NCI-H446 (cell line): ENCODE results near the gene CORO1A.
"Not testable (repeated sequence)": the region's sequence is repeated elsewhere in the genome, so short reads cannot be mapped to it uniquely, and the experiment has no call there.

Experiments
- DNase-seq, 2 experiments: peaks; one replicate each; lab custom pipeline; 2025; lab: John Stamatoyannopoulos, UW

The CORO1A gene

GRCh38 chr16:30183233-30184095 is at the start of gene CORO1A:
Gene CORO1A (plus strand): TSS chr16:30183602. CDS start chr16:30185210, 1,608 bp downstream.
- peak; percentile 25 to 75 for DNase-seq

GRCh38 chr16:30136971-30137605 is 46.3 kb upstream of the CORO1A start:
- DNase-seq, result no peak

DNA sequence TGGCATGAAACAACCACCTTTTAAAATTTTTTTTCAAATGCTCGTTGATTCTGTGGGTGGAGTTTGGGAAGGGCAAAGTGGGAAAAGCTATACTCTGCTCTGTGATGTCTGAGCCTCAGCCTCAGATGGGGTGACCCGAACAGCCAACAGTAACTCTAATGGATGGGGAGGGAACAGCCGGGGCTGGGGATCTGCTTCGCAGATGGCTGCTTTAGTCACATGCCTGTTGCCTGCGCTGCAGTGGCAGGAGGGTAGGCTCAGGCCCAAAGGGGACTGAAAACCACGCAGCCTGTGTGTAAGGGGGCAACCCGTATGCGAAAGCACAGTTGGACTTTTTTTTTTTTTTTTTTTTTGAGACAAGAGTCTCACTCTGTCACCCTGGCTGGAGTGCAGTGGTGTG is 45.5 kb upstream of the CORO1A start:
- DNase-seq, result no peak

DNA sequence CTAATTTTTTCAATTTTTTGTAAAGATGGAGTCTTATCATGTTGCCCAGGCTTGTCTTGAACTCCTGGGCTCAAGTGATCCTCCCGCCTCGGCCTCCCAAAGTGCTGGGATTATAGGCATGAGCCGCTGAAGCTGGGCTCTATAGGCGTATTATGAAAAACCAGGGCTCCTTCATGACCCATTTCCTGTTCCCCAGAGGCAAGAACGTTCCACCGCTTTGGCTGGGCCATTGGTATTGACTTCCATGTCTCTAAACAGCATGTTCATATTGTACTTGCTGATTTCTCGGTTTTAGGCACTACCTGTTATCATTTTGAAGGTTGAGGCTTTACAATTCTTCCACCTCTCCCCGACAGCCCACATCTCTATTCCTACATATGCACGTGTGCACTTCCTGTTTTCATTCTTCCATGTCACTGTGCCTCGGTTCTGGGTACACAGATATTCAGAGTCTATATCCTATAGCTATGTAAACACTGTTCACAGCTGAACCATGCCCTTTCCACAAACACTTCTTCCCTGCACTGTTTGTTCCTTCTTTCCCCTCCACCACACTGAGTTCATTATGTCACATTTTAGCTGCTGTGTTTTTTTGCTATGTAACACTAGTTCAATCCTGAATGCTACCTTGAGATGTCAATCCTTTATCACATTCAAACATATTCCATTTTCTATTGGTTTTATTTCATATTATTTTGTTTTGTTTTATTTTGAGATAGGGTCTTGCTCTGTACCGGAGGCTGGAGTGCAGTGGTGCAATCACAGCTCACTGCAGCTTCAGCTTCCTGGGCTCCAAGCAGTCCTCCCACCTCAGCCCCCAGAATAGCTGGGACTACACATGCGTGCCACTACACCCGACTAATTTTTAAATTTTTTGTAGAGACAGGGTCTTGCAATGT is 43.6 kb upstream of the CORO1A start:
- DNase-seq, result no peak

DNA sequence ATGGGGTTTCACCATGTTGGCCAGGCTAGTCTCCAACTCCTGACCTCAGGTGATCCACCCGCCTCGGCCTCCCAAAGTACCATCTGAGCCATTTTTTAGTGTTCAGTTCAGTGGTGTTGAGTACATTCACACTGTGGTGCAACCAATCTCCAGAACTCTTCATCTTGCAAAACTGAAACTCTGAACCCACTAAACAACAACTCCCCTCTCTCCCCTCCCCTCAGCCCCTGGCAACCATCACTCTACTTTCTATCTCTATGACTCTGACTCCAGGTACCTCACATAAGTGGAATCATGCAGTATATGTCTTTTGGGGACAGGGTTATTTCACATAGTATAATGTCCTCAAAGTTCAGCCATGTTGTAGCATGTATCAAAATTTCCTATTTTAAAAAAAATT is 41.7 kb upstream of the CORO1A start:
- DNase-seq, result no peak

DNA sequence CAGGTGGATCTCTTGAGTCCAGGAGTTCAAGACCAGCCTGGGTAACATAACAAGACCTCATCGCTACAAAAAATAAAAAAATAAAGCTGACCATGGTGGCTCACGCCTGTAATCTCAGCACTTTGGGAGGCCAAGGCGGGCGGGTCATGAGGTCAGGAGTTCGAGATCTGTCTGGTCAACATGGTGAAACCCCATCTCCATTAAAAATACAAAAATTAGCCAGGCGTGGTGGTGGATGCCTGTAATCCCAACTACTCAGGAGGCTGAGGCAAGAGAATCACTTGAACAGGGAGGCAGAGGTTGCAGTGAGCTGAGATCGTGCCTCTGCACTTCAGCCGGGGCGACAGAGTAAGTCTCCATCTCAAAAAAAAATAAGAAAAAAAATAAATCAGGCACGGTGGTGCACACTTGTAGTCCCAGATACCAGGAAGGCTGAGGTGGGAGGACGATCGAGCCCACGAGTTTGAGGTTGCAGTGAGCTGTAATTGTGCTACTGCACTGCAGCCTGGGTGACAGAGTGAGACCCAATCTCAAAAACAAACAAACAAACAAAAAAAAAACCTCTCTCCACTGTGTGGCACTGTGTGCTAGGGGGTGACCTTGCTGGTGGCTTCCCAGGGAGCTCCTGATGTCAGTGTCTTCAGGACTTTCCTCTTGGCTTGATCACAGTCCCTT is 40.6 kb upstream of the CORO1A start:
- DNase-seq, result no peak

- DNase-seq, result no peak
Measured at GRCh38 chr16:30143347-30143702, 40.1 kb upstream of the CORO1A start.

DNA sequence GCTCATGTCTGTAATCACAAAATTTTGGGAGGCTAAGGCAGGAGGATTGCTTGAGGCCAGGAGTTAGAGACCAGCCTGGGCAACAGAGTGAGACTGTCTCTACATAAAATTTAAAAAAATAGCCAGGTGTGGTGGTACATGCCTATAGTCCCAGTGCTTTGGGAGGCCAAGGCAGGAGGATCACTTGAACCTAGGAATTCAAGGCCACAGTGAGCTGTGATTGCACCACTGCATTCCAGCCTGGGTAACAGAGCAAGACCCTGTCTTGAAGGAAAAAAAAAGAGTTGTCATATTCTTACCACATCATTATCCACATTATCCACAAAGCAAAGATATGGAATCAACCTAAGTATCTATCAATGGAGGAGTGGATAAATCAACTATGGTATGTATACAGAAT is 39.4 kb upstream of the CORO1A start:
- no peak for DNase-seq

- DNase-seq, result no peak
Measured at GRCh38 chr16:30144917-30145316, 38.5 kb upstream of the CORO1A start.

DNA sequence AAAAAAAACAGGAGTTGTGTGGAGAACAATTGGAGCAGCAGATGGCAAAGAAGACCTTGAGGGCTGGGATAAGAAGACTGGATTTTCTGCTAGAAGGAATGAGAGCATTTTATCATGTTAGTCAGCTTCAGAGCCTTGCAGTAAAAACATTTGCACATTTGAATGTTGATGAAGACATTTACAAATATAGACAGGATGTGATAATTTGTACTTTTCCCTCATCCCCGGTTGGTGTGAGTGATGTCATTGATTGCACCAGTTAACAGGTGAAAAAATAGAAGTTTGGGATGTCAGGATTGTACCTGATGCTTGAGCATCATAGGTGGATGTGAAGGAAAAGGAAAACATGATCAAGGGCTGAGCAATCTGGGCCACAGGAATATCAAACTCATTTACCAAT is 37.7 kb upstream of the CORO1A start:
- DNase-seq, result no peak

DNA sequence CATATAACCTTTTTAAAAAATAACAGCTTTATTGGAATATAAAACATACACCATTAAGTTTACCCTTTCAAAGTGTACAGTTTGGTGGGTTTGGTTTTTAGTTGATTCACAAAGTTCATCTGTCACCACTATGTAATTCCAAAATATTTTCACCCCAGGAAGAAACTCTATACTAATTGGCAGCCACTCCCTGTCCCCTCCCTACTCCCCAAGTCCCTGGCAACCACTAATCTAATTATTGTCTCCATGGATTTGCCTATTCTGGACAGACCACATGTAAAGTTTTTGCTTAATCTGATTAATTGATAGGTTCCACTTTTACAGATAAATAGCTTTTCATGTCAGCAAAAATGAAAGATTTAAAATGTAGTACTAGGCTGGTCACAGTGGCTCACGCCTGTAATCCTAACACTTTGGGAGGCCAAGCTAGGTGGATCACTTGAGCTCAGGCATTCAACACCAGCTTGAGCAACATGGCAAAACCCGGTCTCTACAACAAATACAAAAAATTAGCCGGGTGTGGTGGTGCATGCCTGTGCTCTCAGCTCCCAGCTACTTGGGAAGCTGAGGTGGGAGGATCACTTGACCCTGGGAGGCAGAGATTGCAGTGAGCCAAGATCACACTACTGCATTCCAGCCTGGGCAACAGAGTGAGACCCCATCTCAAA is 35.4 kb upstream of the CORO1A start:
- no peak for DNase-seq

DNA sequence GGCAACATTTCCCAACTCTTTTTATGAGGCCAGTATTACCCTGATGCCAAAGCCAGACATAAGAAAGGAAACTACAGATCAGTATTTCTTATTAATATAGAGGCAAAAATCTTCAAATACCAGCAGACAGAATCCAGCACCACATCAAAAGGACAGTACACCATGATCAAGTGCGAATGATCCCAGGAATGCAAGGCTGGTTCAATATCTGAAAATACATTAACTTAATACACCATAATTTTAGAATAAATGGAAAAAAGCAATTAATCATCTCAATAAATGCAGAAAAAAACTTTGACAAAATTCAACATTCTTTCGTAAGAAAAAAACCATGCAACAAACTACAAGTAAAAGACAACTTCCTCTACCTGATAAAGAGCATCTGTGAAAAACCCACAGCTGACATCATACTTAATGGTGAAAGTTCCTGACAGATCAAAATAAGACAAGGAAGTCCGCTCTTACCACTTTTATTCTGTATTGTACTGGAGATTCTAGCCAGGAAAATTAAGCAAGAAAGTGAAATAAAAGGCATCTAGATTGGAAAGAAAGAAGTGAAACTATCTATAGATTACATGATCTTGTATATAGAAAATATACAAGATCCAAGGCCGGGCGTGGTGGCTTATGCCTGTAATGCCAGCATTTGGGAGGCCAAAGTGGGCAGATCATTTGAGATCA is 34.0 kb upstream of the CORO1A start:
- DNase-seq, result no peak

DNA sequence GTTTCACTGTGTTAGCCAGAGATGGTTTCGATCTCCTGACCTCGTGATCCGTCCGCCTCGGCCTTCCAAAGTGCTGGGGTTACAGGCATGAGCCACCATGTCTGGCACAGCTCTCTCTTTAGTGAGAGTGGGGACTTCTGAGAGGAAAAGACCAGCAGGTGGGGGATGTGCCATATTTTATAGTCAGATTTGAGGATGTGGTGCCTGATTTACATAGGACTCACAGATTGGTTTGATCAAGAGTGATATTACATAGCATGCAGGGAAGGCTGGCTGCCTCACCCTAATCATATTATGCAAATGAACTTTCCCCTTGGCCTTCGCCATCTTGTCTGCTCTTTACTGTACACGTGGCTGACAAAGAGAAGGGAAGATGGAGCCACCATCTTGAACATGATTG is 32.3 kb upstream of the CORO1A start:
- DNase-seq, result no peak

DNA sequence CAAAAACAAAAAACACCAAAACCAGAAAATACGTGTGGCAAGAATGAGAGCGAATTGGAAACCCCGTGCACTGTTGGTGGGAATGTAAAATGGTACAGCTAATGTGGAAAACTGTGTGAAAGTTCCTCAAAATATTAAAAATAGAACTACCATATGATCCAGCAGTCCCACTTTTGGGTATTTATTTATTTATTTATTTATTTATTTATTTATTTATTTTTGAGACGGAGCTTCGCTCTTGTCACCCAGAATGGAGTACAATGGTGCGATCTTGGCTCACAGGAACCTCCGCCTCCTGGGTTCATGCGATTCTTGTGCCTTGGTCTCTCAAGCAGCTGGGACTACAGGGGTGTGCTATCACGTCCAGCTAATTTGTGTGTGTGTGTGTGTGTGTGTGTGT is 30.9 kb upstream of the CORO1A start:
- DNase-seq, result no peak

GRCh38 chr16:30155188-30155587 is 28.2 kb upstream of the CORO1A start:
- DNase-seq, result no peak

DNA sequence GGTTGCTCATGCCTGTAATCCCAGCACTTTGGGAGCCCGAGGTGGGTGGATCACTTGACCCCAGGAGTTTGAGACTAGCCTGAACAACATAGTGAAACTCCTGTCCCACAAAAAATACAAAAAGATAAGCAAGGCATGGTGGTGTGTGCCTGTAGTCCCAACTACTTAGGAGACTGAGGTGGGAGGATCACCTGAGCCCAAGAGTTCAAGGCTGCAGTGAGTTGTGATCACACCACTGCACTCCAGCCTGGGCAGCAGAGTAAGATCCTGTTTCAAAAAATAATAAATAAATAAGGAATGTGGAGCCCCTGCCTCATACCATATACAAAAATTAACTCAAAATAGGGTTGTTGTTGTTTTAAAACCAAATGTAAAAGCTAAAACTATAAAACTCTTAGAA is 26.2 kb upstream of the CORO1A start:
- no peak for DNase-seq

DNA sequence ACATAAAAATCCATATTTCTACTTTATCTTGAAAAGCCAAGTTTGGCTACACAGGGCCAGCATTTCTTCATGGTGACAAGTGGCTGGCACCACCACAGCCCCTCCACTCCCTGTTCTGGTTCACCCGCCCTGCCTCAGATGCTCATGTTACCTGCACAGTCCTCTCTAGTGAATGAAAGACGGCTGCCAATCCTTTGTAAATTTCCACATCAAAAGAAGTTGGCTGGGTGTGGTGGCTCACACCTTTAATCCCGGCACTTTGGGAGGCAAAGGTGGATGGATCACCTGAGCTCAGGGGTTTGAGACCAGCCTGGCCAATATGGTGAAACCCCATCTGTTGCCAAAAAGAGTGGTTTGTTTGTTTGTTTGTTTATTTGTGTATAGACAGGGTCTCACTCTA is 19.9 kb upstream of the CORO1A start:
- DNase-seq, result no peak

- no peak for DNase-seq
Measured at GRCh38 chr16:30166202-30166902, 17.1 kb upstream of the CORO1A start.

DNA sequence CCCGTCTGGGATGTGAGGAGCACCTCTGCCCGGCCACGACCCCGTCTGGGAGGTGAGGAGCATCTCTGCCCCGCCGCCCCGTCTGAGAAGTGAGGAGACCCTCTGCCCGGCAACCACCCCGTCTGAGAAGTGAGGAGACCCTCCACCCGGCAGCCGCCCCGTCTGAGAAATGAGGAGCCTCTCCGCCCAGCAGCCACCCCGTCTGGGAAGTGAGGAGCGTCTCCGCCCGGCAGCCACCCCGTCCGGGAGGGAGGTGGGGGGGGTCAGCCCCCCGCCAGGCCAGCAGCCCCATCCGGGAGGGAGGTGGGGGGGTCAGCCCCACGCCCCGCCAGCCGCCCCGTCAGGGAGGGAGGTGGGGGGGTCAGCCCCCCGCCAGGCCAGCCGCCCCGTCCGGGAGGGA is 14.7 kb upstream of the CORO1A start:
- not testable (repeated sequence) for DNase-seq

DNA sequence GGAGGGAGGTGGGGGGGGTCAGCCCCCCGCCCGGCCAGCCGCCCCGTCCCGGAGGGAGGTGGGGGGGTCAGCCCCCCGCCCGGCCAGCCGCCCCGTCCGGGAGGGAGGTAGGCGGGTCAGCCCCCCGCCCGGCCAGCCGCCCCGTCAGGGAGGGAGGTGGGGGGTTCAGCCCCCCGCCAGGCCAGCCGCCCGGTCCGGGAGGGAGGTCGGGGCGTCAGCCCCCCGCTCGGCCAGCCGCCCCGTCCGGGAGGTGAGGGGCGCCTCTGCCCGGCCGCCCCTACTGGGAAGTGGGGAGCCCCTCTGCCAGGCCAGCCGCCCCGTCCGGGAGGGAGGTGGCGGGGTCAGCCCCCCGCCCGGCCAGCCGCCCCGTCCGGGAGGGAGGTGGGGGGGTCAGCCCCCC is 14.0 kb upstream of the CORO1A start:
- not testable (repeated sequence) for DNase-seq
